Esophagus muscularis mucosa (tissue), 4 donors: ENCODE data around the gene LYL1. TPM values are rescaled to one million over a fixed set of nuclear protein-coding genes. Genes with fewer than 3 reads are reported as not detected.
A peak's percentile ranks its signal among the peaks of the same experiment; 100 is the strongest.

Experiments used
- DNase-seq: peaks from one replicate; pipeline ENCODE4 v3.0.0-alpha.2; 2017; ENCODE audit errors: extremely low spot score
- H3K27ac ChIP-seq, 4 donors: fragments of 200-600 bp; sonication (generic); replicated peaks in 1 of 4; 1 replicate in 3 of 4; 2 replicates in 1 of 4; pipeline ENCODE4 v1.5.1; 2016 to 2019; ENCODE audit warnings: mild to moderate bottlenecking in 1 of 4
- H3K27me3 ChIP-seq, 4 donors: fragments of 200-600 bp; sonication (generic); one replicate each; pipeline versions ENCODE4 v1.5.1 to v1.6.0; 2016 to 2019
- H3K36me3 ChIP-seq, 4 donors: fragments of 200-600 bp; sonication (generic); one replicate each; pipeline ENCODE4 v1.5.1; 2016 to 2019
- H3K4me1 ChIP-seq, 4 donors: fragments of 200-600 bp; sonication (generic); one replicate each; pipeline ENCODE4 v1.5.1; 2016 to 2019
- H3K4me3 ChIP-seq, 4 donors: fragments of 200-600 bp; sonication (generic); 1 replicate in 2 of 4; 2 replicates in 2 of 4; pipeline ENCODE4 v1.5.1; 2016 to 2019; ENCODE audit warnings: mild to moderate bottlenecking in 4 of 4, moderate library complexity in 1 of 4
- H3K9me3 ChIP-seq, 4 donors: fragments of 200-600 bp; sonication (generic); 1 replicate in 3 of 4; 2 replicates in 1 of 4; pipeline ENCODE4 v1.5.1; 2016 to 2019
- EP300 ChIP-seq: sonication (generic); formaldehyde crosslinking; IDR thresholded peaks from one replicate; pipeline ENCODE4 v1.6.1; 2017; ENCODE audit warnings: antibody characterized with exemption
- POLR2A ChIP-seq: fragments of 450-650 bp; IDR thresholded peaks from one replicate; pipeline ENCODE4 v1.6.1; 2017; ENCODE audit warnings: antibody characterized with exemption, moderate library complexity, mild to moderate bottlenecking, low read depth
- POLR2AphosphoS5 ChIP-seq, 2 donors: sonication (generic); formaldehyde crosslinking; IDR thresholded peaks; one replicate each; pipeline ENCODE4 v1.6.1; 2017; ENCODE audit warnings: antibody characterized with exemption in 2 of 2
- WGBS: methylation state at CpG from one replicate; pipeline ENCODE4 v1.1.5; 2018; 5-methylcytosine and 5-hydroxymethylcytosine counted together
- intact Hi-C: fragments of 100-400 bp; cut with DNase I; formaldehyde crosslinking; loops from one replicate; pipeline ENCODE4 v1.15.1; 2023
- total RNA-seq, 4 donors: library from RNA; depleted of rRNA; stranded (reverse); fragments of >200 nt; gene quantifications; one replicate each; pipeline versions ENCODE4 v1.1.0 to v1.2.1, GENCODE V29; 2016
- TF ChIP-seq, protein P1 (sequence below), 3 experiments: fragments of 200-600 bp in 2 of 3; fragments of 450-650 bp in 1 of 3; sonication (generic) in 2 of 3; IDR thresholded peaks; one replicate each; pipeline ENCODE4 v1.5.1; 2017 to 2019; ENCODE audit warnings: antibody characterized with exemption in 3 of 3, mild to moderate bottlenecking in 2 of 3, moderate library complexity in 1 of 3

Gene LYL1
- total RNA-seq, 4 donors from 2014 or later: 11.9 to 20.2 (median 17.0) TPM

DNA sequence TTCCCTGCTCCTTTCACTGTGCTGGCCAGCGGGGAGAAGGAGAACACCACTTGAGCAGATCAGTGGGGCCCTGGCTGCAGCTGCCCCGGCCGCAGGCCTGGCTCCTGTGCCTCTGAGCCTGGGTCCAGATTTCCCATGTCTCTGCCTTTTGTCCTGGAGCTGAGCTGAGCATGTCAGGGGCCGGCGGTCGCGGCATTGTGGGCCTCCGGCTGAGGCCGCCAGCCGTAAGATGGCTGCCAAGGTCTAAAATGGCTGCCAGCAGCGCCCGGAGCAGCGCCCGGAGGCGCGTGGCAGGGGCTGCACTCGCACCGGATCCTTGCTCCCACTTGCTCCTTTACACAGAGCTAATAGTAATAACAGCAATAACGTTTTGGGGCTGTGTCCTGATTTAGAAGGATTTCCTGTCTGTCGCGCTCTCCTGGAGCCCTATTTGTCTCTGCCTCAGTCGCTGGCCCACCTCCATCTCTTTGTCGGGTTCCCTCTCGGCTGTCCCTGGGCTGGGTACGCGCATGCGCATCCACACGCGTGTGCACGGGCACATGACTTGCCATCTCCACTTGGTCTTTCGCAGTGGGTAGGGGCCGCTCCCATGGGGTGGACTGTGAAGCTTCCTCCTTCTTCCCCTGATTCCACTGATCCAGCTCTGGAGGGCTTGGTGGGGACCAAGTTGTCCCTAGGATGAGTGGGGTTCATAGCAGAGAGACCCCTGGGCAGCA is 32.1 kb downstream of the LYL1 start:
- H3K9me3 ChIP-seq: no peaks in the 10 kb centered on the region
- 80% methylated on average over 29 of the region's 32 CpGs for WGBS
- TF ChIP-seq, protein P1, sequence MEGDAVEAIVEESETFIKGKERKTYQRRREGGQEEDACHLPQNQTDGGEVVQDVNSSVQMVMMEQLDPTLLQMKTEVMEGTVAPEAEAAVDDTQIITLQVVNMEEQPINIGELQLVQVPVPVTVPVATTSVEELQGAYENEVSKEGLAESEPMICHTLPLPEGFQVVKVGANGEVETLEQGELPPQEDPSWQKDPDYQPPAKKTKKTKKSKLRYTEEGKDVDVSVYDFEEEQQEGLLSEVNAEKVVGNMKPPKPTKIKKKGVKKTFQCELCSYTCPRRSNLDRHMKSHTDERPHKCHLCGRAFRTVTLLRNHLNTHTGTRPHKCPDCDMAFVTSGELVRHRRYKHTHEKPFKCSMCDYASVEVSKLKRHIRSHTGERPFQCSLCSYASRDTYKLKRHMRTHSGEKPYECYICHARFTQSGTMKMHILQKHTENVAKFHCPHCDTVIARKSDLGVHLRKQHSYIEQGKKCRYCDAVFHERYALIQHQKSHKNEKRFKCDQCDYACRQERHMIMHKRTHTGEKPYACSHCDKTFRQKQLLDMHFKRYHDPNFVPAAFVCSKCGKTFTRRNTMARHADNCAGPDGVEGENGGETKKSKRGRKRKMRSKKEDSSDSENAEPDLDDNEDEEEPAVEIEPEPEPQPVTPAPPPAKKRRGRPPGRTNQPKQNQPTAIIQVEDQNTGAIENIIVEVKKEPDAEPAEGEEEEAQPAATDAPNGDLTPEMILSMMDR (IDR thresholded peaks at IDR 0.05): no peak
- TF ChIP-seq POLR2A: no peak
- TF ChIP-seq POLR2AphosphoS5 (IDR thresholded peaks at IDR 0.05): no peak
- no peak for TF ChIP-seq EP300
- intact Hi-C loops: no loop called here
- H3K36me3 ChIP-seq: peaks cover 16 to 22% (median 21%) of the 10 kb centered on the region in 4 donors
- H3K4me1 ChIP-seq: peaks cover 62 to 96% (median 92%) of the 10 kb centered on the region in 4 donors
- peak overlapping the region; percentile 30 to 98 (median 72) for H3K27ac ChIP-seq
- H3K27me3 ChIP-seq: no peaks in the 10 kb centered on the region
- no peak overlapping the region for H3K4me3 ChIP-seq
- no peak for DNase-seq

DNA sequence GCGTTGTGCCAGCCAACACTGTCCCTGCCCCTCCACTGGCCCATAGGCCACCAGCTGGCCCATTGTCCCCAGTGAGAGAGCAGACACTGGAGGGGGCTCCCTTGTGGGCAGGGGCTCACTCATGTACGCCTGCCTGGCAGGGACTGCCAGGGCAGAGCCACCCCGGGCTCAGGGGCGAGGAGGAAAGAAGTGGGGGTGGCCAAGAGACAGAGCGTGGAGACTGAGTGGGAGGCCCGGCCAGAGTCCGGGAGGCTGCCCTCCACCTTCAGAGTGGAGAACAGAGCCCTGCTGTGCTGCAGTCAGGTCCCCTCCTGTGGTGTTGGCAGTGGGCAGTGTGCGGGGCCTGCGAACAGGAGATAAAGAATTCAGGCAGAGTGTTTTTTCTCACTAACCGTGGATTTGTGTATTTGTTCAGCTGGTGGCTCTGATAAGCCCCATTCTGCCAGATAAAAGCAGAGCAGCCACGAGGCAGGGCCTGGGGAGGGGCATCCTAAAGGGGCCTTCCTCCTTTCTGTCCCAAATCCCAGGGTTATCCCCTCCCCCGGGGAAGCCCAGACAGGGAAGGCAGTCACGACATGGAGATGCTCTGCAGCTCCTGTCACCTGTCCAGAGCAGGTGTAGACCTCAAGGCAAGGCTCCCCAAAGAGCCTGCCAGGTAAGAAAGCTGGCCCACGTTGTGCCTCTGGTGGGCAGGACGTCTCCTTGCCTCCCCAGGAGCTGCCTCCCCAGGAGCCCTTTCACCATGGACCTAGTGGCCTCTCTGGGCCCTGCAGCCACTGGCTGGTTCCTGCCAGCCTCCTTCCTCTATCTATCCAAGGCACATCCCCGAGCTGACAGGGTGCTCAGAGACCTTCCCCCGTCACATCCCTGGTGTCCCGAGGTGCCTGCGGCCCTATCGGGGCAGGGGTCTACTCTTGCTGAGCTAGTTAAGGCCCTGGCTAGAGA is 33.0 kb downstream of the LYL1 start:
- Histone ChIP-seq H3K27me3 (no peaks in the 10 kb centered on the region), H3K27ac (peak overlapping the region; percentile 30 to 98 (median 72)), H3K36me3 (peaks cover 10 to 17% (median 16%) of the 10 kb centered on the region in 4 donors), H3K4me3 (no peak overlapping the region), H3K9me3 (no peaks in the 10 kb centered on the region), H3K4me1 (peaks cover 71 to 100% (median 96%) of the 10 kb centered on the region in 4 donors)
- TF ChIP-seq, protein P1 (IDR thresholded peaks at IDR 0.05): no peak
- TF ChIP-seq POLR2A: no peak
- no peak for DNase-seq
- WGBS: 56% methylated on average over 7 of the region's 20 CpGs
- intact Hi-C loops: no loop called here

DNA sequence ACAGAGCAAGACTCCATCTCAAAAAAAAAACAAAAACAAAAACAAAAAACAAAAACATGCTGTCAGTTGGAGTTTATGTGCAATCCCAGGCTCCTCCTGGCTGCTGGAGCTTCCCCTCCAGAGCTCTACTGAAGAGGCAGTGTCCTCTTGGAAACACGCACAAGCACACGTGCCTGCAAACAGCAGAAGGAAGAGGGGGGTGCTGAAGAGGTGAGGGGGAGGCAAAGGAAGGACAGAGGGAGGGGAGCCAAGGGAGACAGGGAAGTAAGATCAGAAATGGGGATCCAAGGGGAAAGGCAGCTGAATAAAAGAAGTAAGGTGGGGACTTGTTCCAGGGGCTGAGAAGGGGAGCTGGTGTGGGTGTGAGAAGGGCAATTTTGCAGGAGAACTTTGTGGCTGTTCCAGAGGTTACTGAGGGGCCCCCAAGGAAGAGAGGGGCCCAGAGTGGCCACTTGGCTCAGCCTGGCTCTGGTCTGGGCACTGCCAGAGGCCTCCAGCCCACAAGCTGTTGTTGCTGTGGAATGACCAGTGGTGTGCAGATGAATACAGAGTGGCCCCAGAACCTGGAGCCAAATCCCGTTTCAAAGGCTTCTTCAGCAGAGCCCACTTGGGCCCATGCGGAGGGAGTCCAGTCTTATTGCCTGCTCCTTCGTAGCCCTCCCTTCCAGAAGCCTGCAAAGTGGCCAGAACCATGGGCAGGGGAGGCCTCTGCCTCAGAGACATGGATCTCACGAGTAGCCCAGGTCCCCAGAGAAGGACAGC is 34.4 kb downstream of the LYL1 start:
- no peak overlapping the region for H3K4me3 ChIP-seq
- H3K27ac ChIP-seq: peak overlapping the region; percentile 30 to 98 (median 72)
- 52% methylated on average over 4 of the region's 6 CpGs for WGBS
- intact Hi-C loops: no loop called here
- no peaks in the 10 kb centered on the region for H3K27me3 ChIP-seq
- H3K36me3 ChIP-seq: peaks cover 0 to 5% (median 4%) of the 10 kb centered on the region in 4 donors
- no peak for DNase-seq
- no peaks in the 10 kb centered on the region for H3K9me3 ChIP-seq
- H3K4me1 ChIP-seq: peaks cover 85 to 100% (median 100%) of the 10 kb centered on the region in 4 donors
- TF ChIP-seq, protein P1 (IDR thresholded peaks at IDR 0.05): peak in 1 of 3 experiments; percentile 15
- TF ChIP-seq POLR2A: no peak

DNA sequence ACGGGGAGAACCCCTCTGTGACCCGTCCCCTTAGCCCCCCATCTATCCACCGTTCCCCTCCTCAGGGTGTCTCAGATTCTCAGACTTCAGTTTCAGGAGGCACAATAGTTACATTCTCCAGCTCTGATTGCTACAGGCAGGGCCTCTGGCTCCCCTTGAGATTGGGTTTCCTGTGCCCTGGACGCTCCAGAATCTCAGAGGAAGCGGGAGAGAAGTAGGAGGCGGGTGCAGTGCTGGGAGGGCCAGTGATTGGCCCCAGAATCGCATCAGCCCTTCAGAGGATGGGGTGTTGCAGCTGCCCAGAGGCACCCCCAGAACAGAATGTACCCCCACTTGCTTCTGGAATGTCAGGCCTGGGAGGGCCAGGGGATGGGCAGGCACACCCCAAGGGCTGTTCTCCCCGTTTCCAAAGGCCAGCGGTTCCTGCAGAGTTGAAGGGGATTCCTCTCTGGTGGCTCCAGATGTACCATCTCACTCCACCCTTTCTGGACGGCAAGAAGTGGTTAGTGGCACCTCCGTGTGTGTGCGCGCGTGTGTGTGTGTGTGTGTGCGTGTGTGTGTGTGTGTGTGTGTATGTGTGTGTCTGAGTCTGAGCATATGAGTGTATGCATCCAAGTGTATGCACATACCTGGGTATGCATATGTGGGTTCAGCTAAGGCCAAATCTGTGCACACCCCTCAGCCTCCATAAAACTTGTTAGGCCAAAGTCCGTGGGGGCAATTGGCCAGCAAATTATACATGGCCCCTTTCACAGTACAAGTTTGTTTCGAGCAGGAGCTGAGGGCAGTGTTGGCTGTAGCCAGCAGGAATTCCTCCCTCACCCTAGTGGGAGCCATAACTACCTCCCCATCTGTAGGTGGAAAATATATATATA is 35.5 kb downstream of the LYL1 start:
- WGBS: 62% methylated on average over 15 of the region's 17 CpGs
- no peak overlapping the region for H3K4me3 ChIP-seq
- H3K36me3 ChIP-seq: no peaks in the 10 kb centered on the region
- H3K9me3 ChIP-seq: no peaks in the 10 kb centered on the region
- H3K27me3 ChIP-seq: no peaks in the 10 kb centered on the region
- no peak for DNase-seq
- H3K27ac ChIP-seq: peak overlapping the region; percentile 30 to 98 (median 68)
- peaks cover 96 to 100% (median 100%) of the 10 kb centered on the region in 4 donors for H3K4me1 ChIP-seq
- TF ChIP-seq POLR2A (no peak), EP300 (no peak), POLR2AphosphoS5 (IDR thresholded peaks at IDR 0.05) (no peak)
- TF ChIP-seq, protein P1 (IDR thresholded peaks at IDR 0.05): no peak
- intact Hi-C loops: no loop called here
